ENCODE results near the gene HMCN2.

The HMCN2 gene

GRCh38 chr9:130414081-130414731, 148.6 kb downstream of the HMCN2 start:
- Mint-ChIP-seq H3K4me3 (no peak overlapping the region), H3K27me3 (ENCODE audit: low read depth, poor library complexity) (peaks cover 35% of the 10 kb centered on the region), H3K36me3 (ENCODE audit: low read depth) (no peaks in the 10 kb centered on the region), H3K27ac (no peak overlapping the region), H3K9me3 (peaks cover 2% of the 10 kb centered on the region), H3K4me1 (peaks cover 6% of the 10 kb centered on the region)
- no peak for DNase-seq
- TF ChIP-seq CTCF (IDR thresholded peaks at IDR 0.05) = no peak

GRCh38 chr9:130414910-130415746, 149.6 kb downstream of the HMCN2 start:
- DNase-seq = no peak
- H3K4me1 Mint-ChIP-seq = peaks cover 6% of the 10 kb centered on the region
- H3K4me3 Mint-ChIP-seq = no peak overlapping the region
- peaks cover 44% of the 10 kb centered on the region for H3K27me3 Mint-ChIP-seq (ENCODE audit: low read depth, poor library complexity)
- peaks cover 6% of the 10 kb centered on the region for H3K36me3 Mint-ChIP-seq (ENCODE audit: low read depth)
- H3K9me3 Mint-ChIP-seq = peaks cover 9% of the 10 kb centered on the region
- no peak overlapping the region for H3K27ac Mint-ChIP-seq
- no peak for TF ChIP-seq CTCF (IDR thresholded peaks at IDR 0.05)

- Mint-ChIP-seq H3K9me3 (peaks cover 9% of the 10 kb centered on the region), H3K27ac (no peak overlapping the region), H3K27me3 (ENCODE audit: low read depth, poor library complexity) (peaks cover 50% of the 10 kb centered on the region), H3K36me3 (ENCODE audit: low read depth) (peaks cover 6% of the 10 kb centered on the region), H3K4me3 (no peak overlapping the region), H3K4me1 (peaks cover 7% of the 10 kb centered on the region)
- no peak for TF ChIP-seq CTCF (IDR thresholded peaks at IDR 0.05)
- no peak for DNase-seq
These were observed 152.0 kb downstream of the HMCN2 start for GRCh38 chr9:130417602-130418001.

- no peak for DNase-seq
- H3K4me1 Mint-ChIP-seq = peaks cover 17% of the 10 kb centered on the region
These were observed 153.2 kb downstream of the HMCN2 start for GRCh38 chr9:130418776-130419175.

GRCh38 chr9:130419521-130420035, 154.0 kb downstream of the HMCN2 start:
- H3K4me3 Mint-ChIP-seq = no peak overlapping the region
- H3K36me3 Mint-ChIP-seq (ENCODE audit: low read depth) = peaks cover 6% of the 10 kb centered on the region
- TF ChIP-seq CTCF (IDR thresholded peaks at IDR 0.05) = no peak
- no peak overlapping the region for H3K27ac Mint-ChIP-seq
- peaks cover 9% of the 10 kb centered on the region for H3K9me3 Mint-ChIP-seq
- H3K4me1 Mint-ChIP-seq = peaks cover 17% of the 10 kb centered on the region
- peaks cover 55% of the 10 kb centered on the region for H3K27me3 Mint-ChIP-seq (ENCODE audit: low read depth, poor library complexity)
- DNase-seq = no peak

More at GRCh38 chr9:130418776-130419175, 153.2 kb downstream of the HMCN2 start:
- Mint-ChIP-seq H3K4me3 (no peak overlapping the region), H3K9me3 (peaks cover 9% of the 10 kb centered on the region), H3K27ac (no peak overlapping the region), H3K36me3 (ENCODE audit: low read depth) (peaks cover 6% of the 10 kb centered on the region), H3K27me3 (ENCODE audit: low read depth, poor library complexity) (peaks cover 57% of the 10 kb centered on the region)
- no peak for TF ChIP-seq CTCF (IDR thresholded peaks at IDR 0.05)

All from nephron progenitor cell (in vitro differentiated cells).